ENCODE results near the gene MBD3. TPM values are rescaled to one million over a fixed set of nuclear protein-coding genes. Genes with fewer than 3 reads are reported as not detected.

The MBD3 gene
- total RNA-seq, 1 experiment from 2014 or later = 65.6 TPM

DNA sequence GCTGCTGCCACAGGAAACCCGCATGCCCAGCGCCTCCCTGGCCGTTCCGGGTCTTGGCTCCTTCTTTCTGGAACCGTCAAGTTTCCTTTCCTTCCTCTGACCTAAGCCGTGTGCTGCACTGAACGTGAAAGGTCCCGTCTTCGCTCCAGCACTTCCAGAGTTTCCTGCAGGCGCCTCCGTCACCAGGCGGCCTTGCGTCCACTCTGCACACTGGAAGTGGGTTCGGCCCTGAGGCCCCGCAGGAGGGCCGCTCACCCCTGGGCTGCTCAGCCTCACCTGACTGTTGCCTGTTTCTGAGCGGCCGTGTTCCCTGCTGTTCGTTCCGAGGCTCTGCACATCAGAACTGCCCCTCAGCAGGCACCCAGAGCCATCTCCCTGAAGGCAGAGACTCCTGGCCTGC is 12.3 kb downstream of the MBD3 start:
- Mint-ChIP-seq H3K27ac (ENCODE audit: unreplicated experiment) (no peak overlapping the region), H3K9me3 (ENCODE audit: low read depth, unreplicated experiment) (no peaks in the 10 kb centered on the region), H3K27me3 (ENCODE audit: unreplicated experiment) (no peaks in the 10 kb centered on the region), H3K4me1 (ENCODE audit: low read depth, unreplicated experiment) (no peaks in the 10 kb centered on the region), H3K4me3 (ENCODE audit: low read depth, unreplicated experiment) (no peak overlapping the region), H3K36me3 (ENCODE audit: insufficient read depth, unreplicated experiment) (peaks cover 36% of the 10 kb centered on the region)
- no peak for DNase-seq
- BruUV-seq (replicated peaks) = no TSS peak
- intact Hi-C loops (cut with micrococcal nuclease; ENCODE audit: unreplicated experiment) = no loop called here
- CTCF ChIA-PET = no interaction called here
- TF ChIP-seq, protein P1, sequence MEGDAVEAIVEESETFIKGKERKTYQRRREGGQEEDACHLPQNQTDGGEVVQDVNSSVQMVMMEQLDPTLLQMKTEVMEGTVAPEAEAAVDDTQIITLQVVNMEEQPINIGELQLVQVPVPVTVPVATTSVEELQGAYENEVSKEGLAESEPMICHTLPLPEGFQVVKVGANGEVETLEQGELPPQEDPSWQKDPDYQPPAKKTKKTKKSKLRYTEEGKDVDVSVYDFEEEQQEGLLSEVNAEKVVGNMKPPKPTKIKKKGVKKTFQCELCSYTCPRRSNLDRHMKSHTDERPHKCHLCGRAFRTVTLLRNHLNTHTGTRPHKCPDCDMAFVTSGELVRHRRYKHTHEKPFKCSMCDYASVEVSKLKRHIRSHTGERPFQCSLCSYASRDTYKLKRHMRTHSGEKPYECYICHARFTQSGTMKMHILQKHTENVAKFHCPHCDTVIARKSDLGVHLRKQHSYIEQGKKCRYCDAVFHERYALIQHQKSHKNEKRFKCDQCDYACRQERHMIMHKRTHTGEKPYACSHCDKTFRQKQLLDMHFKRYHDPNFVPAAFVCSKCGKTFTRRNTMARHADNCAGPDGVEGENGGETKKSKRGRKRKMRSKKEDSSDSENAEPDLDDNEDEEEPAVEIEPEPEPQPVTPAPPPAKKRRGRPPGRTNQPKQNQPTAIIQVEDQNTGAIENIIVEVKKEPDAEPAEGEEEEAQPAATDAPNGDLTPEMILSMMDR (IDR thresholded peaks at IDR 0.05; ENCODE audit: unreplicated experiment) = no peak

DNA sequence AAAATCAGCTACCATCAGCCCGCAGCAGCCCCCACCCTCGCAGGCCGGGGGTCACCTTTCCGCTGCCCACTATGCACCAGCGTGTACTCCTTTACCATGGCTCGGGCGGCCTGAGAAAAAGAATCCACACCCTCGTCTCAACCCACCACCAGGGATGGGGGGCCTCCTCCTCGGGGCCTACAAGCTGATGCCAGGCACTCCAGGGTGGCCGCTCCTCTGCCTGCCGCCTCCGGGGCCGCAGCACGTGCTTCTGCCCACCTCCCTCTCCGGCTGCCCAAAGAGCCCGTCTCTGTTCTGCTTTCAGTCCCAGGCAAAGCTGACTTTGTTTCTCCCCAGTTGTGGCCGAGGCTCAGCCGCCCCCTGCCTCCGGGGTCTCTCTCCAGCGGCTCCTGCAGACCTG is 13.4 kb downstream of the MBD3 start:
- Mint-ChIP-seq H3K4me1 (ENCODE audit: low read depth, unreplicated experiment) (no peaks in the 10 kb centered on the region), H3K36me3 (ENCODE audit: insufficient read depth, unreplicated experiment) (peaks cover 32% of the 10 kb centered on the region), H3K27ac (ENCODE audit: unreplicated experiment) (no peak overlapping the region), H3K9me3 (ENCODE audit: low read depth, unreplicated experiment) (no peaks in the 10 kb centered on the region), H3K27me3 (ENCODE audit: unreplicated experiment) (no peaks in the 10 kb centered on the region), H3K4me3 (ENCODE audit: low read depth, unreplicated experiment) (no peak overlapping the region)
- intact Hi-C loops (cut with micrococcal nuclease; ENCODE audit: unreplicated experiment) = no loop called here
- no TSS peak for BruUV-seq (replicated peaks)
- CTCF ChIA-PET = no interaction called here
- TF ChIP-seq, protein P1 (IDR thresholded peaks at IDR 0.05; ENCODE audit: unreplicated experiment) = no peak
- DNase-seq = no peak

DNA sequence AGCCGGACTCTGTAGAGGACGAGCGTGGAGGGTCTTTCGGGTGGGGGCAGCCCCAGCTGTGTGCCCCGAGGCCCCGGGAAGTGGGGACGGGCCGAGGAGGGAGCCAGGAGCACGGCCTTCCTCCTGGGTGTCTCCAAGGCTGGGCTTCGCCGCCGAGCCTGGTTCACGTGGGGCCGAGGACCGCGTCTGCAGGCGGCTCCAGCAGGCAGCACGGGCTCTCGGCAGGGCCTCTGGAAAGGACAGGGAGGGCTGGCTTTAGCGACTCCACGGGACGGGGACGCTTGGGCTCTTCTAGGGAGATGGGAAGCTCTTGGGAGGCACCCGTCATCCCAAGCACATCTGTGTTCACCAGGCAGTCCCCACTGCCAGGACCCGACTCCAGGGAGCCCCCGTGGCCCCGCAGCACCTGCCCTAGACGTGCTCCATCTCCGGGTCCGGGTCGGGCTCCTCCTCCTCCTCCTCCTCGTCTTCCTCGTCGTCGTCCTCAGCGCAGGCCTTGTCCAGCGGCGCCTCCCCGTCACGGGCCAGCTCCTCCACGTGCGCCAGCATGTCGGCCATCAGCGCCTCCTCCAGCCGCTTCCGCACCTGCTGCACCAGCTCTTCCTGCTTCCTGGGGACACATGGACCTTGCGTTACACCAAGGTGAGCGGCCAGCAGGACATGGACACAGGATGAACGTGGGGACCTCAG is 14.6 kb downstream of the MBD3 start:
- TF ChIP-seq, protein P1 (IDR thresholded peaks at IDR 0.05; ENCODE audit: unreplicated experiment) = no peak
- no peak overlapping the region for H3K4me3 Mint-ChIP-seq (ENCODE audit: low read depth, unreplicated experiment)
- no peak overlapping the region for H3K27ac Mint-ChIP-seq (ENCODE audit: unreplicated experiment)
- H3K27me3 Mint-ChIP-seq (ENCODE audit: unreplicated experiment) = no peaks in the 10 kb centered on the region
- CTCF ChIA-PET = interaction anchor here (0.6 kb wide), 1 partner anchor 439 kb away, joined by 3 read pairs; no protein-coding TSS in a partner anchor
- BruUV-seq (replicated peaks) = no TSS peak
- intact Hi-C loops (cut with micrococcal nuclease; ENCODE audit: unreplicated experiment) = no loop called here
- no peaks in the 10 kb centered on the region for H3K4me1 Mint-ChIP-seq (ENCODE audit: low read depth, unreplicated experiment)
- peaks cover 27% of the 10 kb centered on the region for H3K36me3 Mint-ChIP-seq (ENCODE audit: insufficient read depth, unreplicated experiment)
- DNase-seq = no peak
- no peaks in the 10 kb centered on the region for H3K9me3 Mint-ChIP-seq (ENCODE audit: low read depth, unreplicated experiment)

DNA sequence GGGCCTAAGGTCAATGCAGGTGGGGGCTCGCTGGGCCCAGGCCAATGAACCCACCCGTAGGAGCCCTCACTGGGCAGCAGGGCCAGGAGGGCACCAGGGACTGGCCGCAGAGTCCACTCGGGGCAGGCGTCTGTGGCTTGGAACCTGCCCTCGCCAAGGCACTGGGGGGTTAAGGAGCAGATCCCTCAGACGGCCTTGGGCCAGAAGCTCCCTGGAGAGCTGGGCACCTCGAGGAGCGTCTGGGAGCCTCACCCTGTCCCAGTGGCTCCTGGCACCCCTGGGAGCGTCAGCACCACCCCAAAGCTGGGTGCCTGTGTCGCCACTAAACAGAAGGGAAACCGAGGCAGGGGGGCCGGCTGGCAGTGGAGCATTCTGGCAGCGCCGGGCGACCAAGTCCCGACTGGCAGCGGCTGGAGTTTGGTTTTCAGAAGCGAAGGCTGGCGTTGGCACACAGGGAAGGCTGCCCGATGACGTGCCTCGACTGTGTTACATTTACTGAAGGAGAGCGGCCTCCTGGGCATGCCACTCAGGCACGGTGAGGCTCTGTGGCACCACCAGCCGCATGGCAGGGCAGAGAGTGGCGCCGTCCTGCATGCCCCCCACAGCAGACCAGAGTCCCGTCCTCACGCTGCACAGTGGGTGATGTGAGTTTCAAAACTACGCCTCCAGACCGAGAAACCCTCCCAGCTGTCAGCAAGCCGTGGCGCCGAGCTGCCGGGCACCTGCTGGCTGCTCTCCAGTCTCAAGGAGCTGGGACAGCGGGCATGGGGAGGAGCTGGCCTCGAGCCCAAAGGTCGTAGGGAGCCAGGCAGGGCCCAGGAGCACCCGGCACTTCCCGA is 15.4 kb downstream of the MBD3 start:
- intact Hi-C loops (cut with micrococcal nuclease; ENCODE audit: unreplicated experiment) = no loop called here
- TF ChIP-seq, protein P1 (IDR thresholded peaks at IDR 0.05; ENCODE audit: unreplicated experiment) = no peak
- no peak for DNase-seq
- CTCF ChIA-PET = interaction anchor here (0.6 kb wide), 1 partner anchor 440 kb away, joined by 3 read pairs; no protein-coding TSS in a partner anchor
- H3K27ac Mint-ChIP-seq (ENCODE audit: unreplicated experiment) = no peak overlapping the region
- H3K4me3 Mint-ChIP-seq (ENCODE audit: low read depth, unreplicated experiment) = no peak overlapping the region
- no peaks in the 10 kb centered on the region for H3K4me1 Mint-ChIP-seq (ENCODE audit: low read depth, unreplicated experiment)
- TSS peak; percentile 13 for BruUV-seq (replicated peaks)
- H3K27me3 Mint-ChIP-seq (ENCODE audit: unreplicated experiment) = no peaks in the 10 kb centered on the region
- H3K36me3 Mint-ChIP-seq (ENCODE audit: insufficient read depth, unreplicated experiment) = peaks cover 21% of the 10 kb centered on the region
- no peaks in the 10 kb centered on the region for H3K9me3 Mint-ChIP-seq (ENCODE audit: low read depth, unreplicated experiment)
